ENCODE data around the gene GSS. TPM values are rescaled to one million over a fixed set of nuclear protein-coding genes. Genes with fewer than 3 reads are reported as not detected.

Gene GSS
- total RNA-seq, 6 donors from 2014 or later = 26.1 to 106 (median 34.3) TPM

DNA sequence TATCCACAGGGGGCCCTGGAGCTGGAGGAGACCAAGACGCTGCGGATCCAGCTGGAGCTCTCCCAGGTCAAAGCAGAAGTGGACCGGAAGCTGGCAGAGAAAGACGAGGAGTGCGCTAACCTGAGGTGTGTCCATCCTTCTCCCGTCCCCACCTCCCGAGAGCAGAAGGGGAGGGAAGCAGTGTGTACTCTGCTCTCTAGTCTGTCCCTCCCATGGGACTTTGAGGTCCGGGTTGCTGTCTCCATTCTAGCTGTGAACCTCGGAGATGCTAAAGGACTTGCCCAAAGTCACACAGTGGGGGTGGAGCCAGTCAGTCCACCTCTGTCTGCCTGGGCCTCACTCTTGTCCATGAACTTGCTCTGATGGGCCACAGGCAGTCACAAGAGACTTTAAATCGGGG lies 44.2 kb upstream of the GSS start:
- H3K27ac ChIP-seq = no peak overlapping the region
- no peak for ATAC-seq (ENCODE audit: low FRiP score in 2 of 2)
- no peaks in the 10 kb centered on the region for H3K27me3 ChIP-seq
- 73 to 77% methylated on average over 8 to 10 of the region's 10 CpGs for WGBS, 2 donors
- no peak for TF ChIP-seq POLR2AphosphoS5 (IDR thresholded peaks at IDR 0.05)
- H3K4me3 ChIP-seq = no peak overlapping the region
- no peak for DNase-seq
- H3K36me3 ChIP-seq = peaks cover 30 to 98% (median 86%) of the 10 kb centered on the region in 4 donors
- H3K9me3 ChIP-seq = no peaks in the 10 kb centered on the region
- peaks cover 0 to 8% (median 0%) of the 10 kb centered on the region in 4 donors for H3K4me1 ChIP-seq

DNA sequence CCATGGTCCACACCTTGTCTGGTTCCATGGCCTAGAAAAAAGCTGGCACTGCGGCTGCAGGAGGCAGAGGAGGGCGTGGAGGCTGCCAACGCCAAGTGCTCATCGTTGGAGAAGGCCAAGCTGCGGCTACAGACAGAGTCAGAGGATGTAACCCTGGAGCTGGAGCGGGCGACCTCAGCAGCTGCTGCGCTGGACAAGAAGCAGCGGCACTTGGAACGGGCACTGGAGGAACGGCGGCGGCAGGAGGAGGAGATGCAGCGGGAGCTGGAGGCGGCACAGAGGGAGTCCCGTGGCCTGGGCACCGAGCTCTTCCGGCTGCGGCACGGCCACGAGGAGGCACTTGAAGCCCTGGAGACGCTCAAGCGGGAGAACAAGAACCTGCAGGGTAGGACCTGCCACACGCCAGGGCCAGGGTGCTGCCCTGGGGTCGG lies 43.4 kb upstream of the GSS start:
- H3K4me1 ChIP-seq = peaks cover 0 to 8% (median 0%) of the 10 kb centered on the region in 4 donors
- H3K27ac ChIP-seq = no peak overlapping the region
- TF ChIP-seq, protein P1, sequence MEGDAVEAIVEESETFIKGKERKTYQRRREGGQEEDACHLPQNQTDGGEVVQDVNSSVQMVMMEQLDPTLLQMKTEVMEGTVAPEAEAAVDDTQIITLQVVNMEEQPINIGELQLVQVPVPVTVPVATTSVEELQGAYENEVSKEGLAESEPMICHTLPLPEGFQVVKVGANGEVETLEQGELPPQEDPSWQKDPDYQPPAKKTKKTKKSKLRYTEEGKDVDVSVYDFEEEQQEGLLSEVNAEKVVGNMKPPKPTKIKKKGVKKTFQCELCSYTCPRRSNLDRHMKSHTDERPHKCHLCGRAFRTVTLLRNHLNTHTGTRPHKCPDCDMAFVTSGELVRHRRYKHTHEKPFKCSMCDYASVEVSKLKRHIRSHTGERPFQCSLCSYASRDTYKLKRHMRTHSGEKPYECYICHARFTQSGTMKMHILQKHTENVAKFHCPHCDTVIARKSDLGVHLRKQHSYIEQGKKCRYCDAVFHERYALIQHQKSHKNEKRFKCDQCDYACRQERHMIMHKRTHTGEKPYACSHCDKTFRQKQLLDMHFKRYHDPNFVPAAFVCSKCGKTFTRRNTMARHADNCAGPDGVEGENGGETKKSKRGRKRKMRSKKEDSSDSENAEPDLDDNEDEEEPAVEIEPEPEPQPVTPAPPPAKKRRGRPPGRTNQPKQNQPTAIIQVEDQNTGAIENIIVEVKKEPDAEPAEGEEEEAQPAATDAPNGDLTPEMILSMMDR (IDR thresholded peaks at IDR 0.05) = no peak
- TF ChIP-seq EP300 (IDR thresholded peaks at IDR 0.05) (no peak), POLR2AphosphoS5 (IDR thresholded peaks at IDR 0.05) (no peak), POLR2A (IDR thresholded peaks at IDR 0.05) (no peak)
- no peaks in the 10 kb centered on the region for H3K9me3 ChIP-seq
- no peaks in the 10 kb centered on the region for H3K27me3 ChIP-seq
- WGBS, 2 donors = 90 to 93% methylated on average over 25 of the region's 25 CpGs
- DNase-seq (no peak), ATAC-seq (ENCODE audit: low FRiP score in 2 of 2) (no peak)
- H3K36me3 ChIP-seq = peaks cover 26 to 98% (median 83%) of the 10 kb centered on the region in 4 donors
- H3K4me3 ChIP-seq = no peak overlapping the region

DNA sequence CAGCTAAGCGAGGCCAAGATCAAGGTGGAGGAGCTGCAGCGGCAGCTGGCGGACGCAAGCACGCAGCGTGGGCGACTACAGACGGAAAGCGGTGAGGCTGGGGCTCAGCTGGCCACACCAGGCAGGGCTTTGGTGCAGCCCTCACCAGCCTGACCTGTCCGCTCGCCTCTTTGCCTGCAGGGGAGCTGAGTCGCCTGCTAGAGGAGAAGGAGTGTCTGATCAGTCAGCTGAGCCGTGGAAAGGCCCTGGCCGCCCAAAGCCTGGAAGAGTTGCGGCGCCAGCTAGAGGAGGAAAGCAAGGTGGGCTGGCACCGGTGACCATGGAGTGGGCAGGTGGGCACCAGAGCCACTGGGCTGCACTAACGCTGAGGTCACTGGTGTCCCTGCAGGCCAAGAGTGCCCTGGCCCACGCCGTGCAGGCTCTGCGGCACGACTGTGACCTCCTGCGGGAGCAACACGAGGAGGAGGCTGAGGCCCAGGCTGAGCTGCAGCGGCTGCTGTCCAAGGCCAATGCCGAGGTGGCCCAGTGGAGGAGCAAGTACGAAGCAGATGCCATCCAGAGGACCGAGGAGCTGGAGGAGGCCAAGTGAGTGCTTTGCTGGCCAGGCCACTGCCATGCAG lies 42.8 kb upstream of the GSS start:
- ATAC-seq (ENCODE audit: low FRiP score in 2 of 2) (no peak), DNase-seq (no peak)
- TF ChIP-seq EP300 (IDR thresholded peaks at IDR 0.05) = no peak
- TF ChIP-seq POLR2A (IDR thresholded peaks at IDR 0.05) = no peak
- TF ChIP-seq, protein P1 (IDR thresholded peaks at IDR 0.05) = no peak
- TF ChIP-seq POLR2AphosphoS5 (IDR thresholded peaks at IDR 0.05) = no peak
- Histone ChIP-seq H3K27me3 (no peaks in the 10 kb centered on the region), H3K9me3 (no peaks in the 10 kb centered on the region), H3K4me1 (peaks cover 0 to 8% (median 0%) of the 10 kb centered on the region in 4 donors), H3K4me3 (no peak overlapping the region), H3K36me3 (peaks cover 20 to 98% (median 81%) of the 10 kb centered on the region in 4 donors), H3K27ac (no peak overlapping the region)
- 94 to 95% methylated on average over 27 to 28 of the region's 28 CpGs for WGBS, 2 donors

DNA sequence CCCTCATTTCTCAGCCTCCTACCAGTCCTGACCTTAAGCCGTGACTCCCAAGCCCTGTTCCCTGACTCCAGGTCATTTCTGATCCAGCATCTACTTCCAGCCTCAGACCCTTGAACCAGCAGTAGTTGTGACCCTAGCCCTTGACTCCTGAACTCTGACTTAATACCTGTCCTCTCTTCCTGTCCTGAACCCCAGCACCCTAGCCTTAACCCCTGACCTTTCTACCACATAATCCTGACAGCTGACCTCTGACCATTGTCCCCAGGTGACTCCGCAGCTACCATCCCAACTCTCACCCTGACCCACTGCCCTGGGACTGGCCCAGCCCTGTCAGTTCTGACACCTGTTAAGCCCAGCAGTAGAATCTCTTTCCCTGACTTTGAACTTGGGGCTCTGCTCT lies 42.2 kb upstream of the GSS start:
- no peak for TF ChIP-seq EP300 (IDR thresholded peaks at IDR 0.05)
- no peak for TF ChIP-seq POLR2AphosphoS5 (IDR thresholded peaks at IDR 0.05)
- TF ChIP-seq POLR2A (IDR thresholded peaks at IDR 0.05) = no peak
- TF ChIP-seq, protein P1 (IDR thresholded peaks at IDR 0.05) = no peak
- ATAC-seq (ENCODE audit: low FRiP score in 2 of 2) = no peak
- H3K9me3 ChIP-seq = no peaks in the 10 kb centered on the region
- H3K36me3 ChIP-seq = peaks cover 13 to 96% (median 80%) of the 10 kb centered on the region in 4 donors
- WGBS, 2 donors = 91 to 100% methylated on average over 2 of the region's 2 CpGs
- no peak for DNase-seq
- H3K27ac ChIP-seq = no peak overlapping the region
- peaks cover 0 to 8% (median 0%) of the 10 kb centered on the region in 4 donors for H3K4me1 ChIP-seq
- H3K27me3 ChIP-seq = no peaks in the 10 kb centered on the region
- no peak overlapping the region for H3K4me3 ChIP-seq

DNA sequence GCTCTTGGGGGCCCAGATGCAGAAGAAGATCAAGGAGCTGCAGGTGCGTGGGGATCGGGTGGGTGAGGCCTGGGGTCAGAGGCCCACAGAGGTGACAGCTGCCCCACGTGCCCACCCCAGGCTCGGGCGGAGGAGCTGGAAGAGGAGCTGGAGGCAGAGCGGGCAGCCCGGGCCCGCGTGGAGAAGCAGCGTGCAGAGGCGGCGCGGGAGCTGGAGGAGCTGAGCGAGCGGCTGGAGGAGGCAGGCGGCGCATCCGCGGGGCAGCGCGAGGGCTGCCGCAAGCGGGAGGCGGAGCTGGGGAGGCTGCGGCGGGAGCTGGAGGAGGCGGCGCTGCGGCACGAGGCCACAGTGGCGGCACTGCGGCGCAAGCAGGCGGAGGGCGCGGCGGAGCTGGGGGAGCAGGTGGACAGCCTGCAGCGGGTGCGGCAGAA lies 41.5 kb upstream of the GSS start:
- peak in 1 of 2 donors; percentile 28 for ATAC-seq (ENCODE audit: low FRiP score in 2 of 2)
- 43 to 80% methylated on average over 29 to 39 of the region's 39 CpGs for WGBS, 2 donors

More for the DNA sequence above, 41.5 kb upstream of the GSS start:
- DNase-seq = peak in 1 of 2 donors; percentile 87
- no peaks in the 10 kb centered on the region for H3K27me3 ChIP-seq
- TF ChIP-seq POLR2AphosphoS5 (IDR thresholded peaks at IDR 0.05) = no peak
- TF ChIP-seq, protein P1 (IDR thresholded peaks at IDR 0.05) = no peak
- no peak for TF ChIP-seq EP300 (IDR thresholded peaks at IDR 0.05)
- no peak for TF ChIP-seq POLR2A (IDR thresholded peaks at IDR 0.05)
- H3K4me3 ChIP-seq = no peak overlapping the region
- peaks cover 11 to 90% (median 76%) of the 10 kb centered on the region in 4 donors for H3K36me3 ChIP-seq
- H3K4me1 ChIP-seq = peaks cover 0 to 8% (median 0%) of the 10 kb centered on the region in 4 donors
- no peak overlapping the region for H3K27ac ChIP-seq
- H3K9me3 ChIP-seq = no peaks in the 10 kb centered on the region

All from upper lobe of left lung (tissue), 6 donors.